Ecto neural progenitor cell (in vitro differentiated cells): ENCODE measurements around the gene TMEM132C.
"Not testable (repeated sequence)": the region's sequence is repeated elsewhere in the genome, so short reads cannot be mapped to it uniquely, and the experiment has no call there.

ENCODE experiments used
- DNase-seq: peaks from one replicate; pipeline ENCODE4 v3.0.0-alpha.2; 2018; ENCODE audit warnings: low spot score

The TMEM132C gene

DNA sequence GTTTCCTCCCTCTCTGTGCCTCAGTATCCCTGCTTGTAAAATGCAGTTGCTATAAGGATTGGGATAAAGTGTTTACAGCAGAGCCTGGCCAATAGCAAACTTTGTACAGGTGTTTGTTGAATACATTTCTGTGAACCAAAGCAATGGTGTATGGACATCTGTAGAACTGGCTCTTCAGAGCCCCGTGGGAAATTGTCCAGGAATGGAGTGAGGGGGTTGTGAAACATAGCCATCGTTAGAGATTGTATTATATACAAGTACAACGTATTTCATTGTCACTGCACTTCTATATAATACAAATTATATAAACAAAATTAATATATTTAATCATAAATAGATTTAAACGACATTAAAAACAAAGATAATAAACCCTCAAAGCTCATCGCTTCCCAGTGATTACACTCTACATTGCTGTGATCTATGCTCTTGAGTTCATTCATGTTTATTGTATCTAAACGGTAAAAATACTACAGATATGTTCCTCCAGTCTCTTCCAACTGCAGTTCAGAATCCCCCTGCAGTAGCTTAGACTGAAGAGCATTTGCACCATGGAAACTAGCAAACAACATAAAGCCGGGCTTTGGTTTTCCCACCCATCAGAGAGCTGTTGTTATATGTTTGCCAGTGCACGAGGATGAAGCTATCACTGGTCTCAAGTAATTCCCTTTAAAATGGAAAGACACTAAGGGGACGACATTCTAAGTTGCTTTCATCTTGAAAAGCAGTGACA is 216.7 kb downstream of the TMEM132C start:
- DNase-seq, result no peak

DNA sequence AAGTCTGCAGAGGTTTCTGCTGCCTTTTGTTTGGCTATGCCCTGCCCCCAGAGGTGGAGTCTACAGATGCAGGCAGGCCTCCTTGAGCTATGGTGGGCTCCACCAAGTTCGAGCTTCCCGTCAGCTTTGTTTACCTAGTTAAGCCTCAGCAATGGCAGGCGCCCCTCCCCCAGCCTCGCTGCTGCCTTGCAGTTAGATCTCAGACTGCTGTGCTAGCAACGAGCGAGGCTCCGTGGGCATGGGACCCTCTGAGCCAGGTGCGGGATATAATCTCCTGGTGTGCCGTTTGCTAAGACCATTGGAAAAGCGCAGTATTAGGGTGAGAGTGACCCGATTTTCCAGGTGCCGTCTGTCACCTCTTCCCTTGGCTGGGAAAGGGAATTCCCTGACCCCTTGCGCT is 230.4 kb downstream of the TMEM132C start:
- DNase-seq, result not testable (repeated sequence)

DNA sequence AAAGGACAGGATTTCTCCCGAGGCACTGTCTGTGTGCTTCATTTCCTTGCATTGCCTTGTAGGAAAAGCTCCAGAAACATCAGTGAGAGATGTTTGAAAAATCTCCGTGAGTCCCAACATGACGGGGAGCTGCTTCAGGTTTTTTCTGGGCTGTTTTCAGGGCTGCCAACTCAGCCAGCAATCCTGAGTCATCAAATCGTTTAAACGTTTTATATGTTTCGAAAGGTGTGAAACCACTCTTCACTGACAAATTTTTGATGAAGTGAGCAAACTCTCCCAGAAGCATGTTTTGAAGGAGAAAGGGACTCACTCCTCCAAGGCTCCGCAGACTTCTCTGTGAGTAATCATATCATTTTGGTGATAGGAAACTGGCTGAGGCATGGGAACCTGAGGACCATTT is 240.5 kb downstream of the TMEM132C start:
- no peak for DNase-seq

GRCh38 chr12:128509170-128509569 is 242.2 kb downstream of the TMEM132C start:
- no peak for DNase-seq

DNA sequence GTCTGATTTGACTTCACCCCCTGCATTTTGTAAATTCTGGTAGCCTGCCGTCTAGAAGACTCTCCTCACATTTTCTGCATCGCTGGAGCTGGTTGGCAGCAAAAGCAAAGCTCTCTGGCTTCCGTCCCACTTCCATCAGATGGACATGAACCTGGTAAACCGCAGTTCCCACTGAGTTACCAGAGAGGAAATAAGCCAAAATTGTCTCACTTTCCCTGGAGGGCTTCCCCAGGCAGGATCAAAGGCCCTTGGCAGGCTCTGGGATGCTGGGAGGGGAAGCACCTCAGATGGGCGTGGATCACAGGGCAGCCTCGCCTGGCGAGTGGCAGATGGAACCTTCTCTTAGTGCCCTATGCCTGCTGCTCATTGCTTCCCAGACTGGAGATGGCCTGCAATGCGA is 243.5 kb downstream of the TMEM132C start:
- DNase-seq, result no peak

DNA sequence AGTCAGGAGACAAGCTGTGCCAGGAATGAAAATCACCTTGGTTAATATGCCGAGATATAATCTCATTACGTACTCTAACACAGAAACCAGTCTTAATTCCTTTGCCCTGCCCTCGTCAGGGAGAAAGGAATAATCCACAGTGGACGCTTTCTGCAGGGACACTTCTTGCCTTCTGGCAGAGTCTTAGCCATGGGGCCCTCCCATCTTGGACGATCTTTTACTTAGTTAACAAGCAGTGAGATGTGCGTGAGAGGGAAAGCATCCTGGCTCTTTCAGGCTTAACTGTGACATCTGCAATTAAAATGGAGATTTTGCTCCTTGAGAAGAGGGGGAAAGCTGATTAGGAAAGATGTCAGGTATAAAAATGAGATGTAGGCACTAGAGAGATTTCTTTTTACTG is 246.4 kb downstream of the TMEM132C start:
- no peak for DNase-seq

- DNase-seq, result no peak
Measured at GRCh38 chr12:128513831-128514230, 246.9 kb downstream of the TMEM132C start.

DNA sequence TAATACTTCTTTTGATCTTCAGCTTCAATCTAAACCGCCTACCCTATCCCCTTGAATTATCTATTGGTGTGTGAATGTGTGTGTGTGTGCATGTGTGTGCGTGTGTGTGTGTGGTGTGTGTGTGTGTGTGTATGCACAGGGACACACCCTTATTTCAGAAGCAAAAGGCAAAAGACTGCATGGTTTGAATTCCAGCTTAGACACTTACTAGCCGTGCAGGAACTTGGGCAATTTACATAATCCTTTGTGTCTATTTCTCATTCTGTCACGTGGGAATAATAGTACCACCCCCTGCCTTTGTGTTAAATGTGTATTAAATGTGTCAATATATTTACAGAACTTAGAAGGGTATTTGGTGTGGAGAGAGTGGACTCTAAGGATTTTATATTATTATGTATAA is 251.7 kb downstream of the TMEM132C start:
- DNase-seq, result no peak

GRCh38 chr12:128519426-128519825 is 252.5 kb downstream of the TMEM132C start:
- no peak for DNase-seq

DNA sequence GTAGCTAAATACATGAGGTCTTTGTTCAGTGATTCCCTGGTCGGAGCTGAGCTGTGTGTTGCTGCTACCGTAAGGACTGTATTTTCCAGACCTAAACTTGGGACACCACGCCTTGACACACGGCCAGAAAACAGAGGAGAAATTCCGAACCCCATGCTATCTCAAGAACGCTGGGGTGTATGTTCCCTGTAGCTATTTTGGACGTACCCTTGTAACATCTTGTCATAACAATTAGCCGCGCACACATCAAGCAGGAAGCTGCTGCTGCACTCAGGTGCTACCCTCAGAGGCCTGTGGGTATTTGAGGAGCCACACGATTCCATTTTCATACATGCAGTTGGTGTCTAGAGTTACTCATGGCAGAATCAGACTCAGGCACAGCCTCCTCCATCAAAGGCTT is 255.0 kb downstream of the TMEM132C start:
- no peak for DNase-seq

DNA sequence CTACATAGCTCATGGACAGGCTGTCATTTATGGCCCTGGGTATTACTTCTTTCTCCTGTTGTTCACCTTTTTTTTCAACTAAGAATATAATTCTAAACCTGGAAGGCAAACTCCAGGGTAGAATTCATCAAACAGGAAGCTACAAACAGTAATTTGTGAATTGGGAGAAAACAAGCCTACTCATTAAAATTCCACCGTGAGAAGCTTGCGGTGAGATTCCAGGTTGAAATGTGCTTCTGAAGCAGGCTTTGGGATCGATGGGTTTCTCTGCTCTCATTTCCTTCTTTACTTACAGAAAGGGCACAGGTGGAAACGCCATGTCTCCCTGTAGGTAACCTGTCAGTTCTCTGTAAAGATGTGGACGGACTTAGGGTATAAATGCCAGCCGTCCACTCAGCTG is 257.5 kb downstream of the TMEM132C start:
- DNase-seq, result no peak

GRCh38 chr12:128531170-128531569 is 264.2 kb downstream of the TMEM132C start:
- DNase-seq, result no peak

DNA sequence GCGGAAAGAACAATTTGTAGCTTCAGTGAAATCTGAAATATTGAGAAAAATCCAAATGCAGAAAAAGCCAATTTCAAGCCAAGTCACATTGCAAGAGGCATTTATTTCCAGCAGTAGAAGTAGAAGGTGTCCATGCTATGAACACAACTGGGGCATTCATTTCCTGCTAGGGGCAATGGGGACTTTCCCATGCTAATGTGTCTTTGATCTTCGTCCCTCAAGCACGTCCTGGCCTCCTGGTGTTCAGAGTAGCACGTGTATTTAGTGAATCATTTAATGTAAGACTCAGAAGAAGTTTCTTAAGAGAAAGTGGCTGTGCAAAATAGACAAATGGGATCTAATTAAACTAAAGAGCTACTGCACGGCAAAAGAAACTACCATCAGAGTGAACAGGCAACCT is 267.9 kb downstream of the TMEM132C start:
- no peak for DNase-seq

GRCh38 chr12:128536810-128537209 is 269.8 kb downstream of the TMEM132C start:
- DNase-seq, result no peak

- DNase-seq, result no peak
Measured at GRCh38 chr12:128537668-128538067, 270.7 kb downstream of the TMEM132C start.

DNA sequence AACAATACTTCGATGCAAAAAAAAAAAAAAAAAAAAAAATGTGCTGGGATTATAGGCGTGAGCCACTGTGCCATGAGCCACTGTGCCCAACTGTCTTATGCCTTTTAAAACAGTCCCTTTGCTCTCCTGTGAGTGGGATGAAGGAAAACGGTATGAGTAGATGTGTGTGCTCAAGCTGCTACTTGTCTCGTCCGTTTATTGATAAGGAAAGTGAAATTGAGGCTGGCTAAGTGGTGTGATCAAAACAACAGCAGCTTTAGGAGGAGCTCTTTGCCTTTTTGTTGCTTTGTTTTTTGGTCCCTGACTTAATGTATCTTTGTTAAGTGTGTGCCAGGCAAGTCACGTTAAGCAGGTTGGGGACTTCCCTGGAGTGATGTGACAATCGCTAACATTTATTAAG is 275.9 kb downstream of the TMEM132C start:
- DNase-seq, result no peak

GRCh38 chr12:128543460-128543859 is 276.5 kb downstream of the TMEM132C start:
- DNase-seq, result no peak

DNA sequence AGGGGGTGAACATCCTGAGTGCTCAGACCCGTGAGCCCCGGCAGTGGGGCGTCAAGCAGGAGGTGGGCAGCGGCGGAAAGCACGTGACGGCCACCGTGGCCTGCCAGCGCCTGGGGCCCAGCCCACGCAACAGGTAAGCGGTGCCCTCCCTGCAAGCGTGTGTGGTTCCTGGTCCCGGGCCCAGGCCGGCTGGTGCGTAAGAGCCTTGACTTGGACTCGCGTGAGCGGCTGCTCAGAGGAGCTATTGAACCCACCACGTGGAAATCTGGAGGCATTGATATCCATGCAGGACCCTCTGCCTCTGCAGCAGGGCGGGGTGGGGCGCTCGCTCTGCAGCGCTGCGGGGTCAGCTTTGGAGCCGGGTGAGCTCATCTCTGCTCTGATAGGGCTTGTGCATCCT is 277.0 kb downstream of the TMEM132C start:
- no peak for DNase-seq

GRCh38 chr12:128548949-128549348 is 282.0 kb downstream of the TMEM132C start:
- DNase-seq, result no peak

- no peak for DNase-seq
Measured at GRCh38 chr12:128549601-128550218, 282.7 kb downstream of the TMEM132C start.

DNA sequence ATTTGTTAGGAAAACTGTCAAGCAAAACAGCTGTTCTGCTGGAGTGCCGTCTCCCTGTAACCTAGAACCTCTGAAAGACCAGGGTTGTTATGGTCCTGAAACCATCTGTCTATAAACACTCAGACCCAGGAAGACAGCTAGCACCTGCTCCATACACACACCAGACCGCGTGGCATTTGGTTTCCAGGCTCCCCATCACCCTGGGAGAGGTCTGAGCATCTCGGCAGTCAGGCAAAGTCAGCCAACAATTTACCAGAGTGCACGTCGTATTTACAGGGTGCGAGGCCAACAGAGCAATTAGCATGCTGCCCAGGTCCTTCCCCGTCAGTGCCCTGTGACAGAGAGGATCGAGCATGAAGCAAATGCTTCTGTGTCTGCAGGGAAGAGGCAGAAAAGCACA is 284.3 kb downstream of the TMEM132C start:
- DNase-seq, result no peak

GRCh38 chr12:128554546-128555304 is 287.8 kb downstream of the TMEM132C start:
- no peak for DNase-seq

- DNase-seq, result no peak
Measured at GRCh38 chr12:128557231-128557630, 290.3 kb downstream of the TMEM132C start.
